ENCODE results near the gene SCUBE3. TPM values are rescaled to one million over a fixed set of nuclear protein-coding genes. Genes with fewer than 3 reads are reported as not detected.
A peak's percentile ranks its signal among the peaks of the same experiment; 100 is the strongest.

SCUBE3 gene
- total RNA-seq, 2 experiments from 2014 or later, result not detected

- Mint-ChIP-seq H3K27ac (no peak overlapping the region), H3K27me3 (peaks cover 13% of the 10 kb centered on the region), H3K4me1 (ENCODE audit: low read depth) (no peaks in the 10 kb centered on the region), H3K36me3 (ENCODE audit: low read depth) (no peaks in the 10 kb centered on the region), H3K4me3 (no peak overlapping the region), H3K9me3 (no peaks in the 10 kb centered on the region)
- Histone ChIP-seq H3K4me1 (ENCODE audit: insufficient read depth, low read length) (peaks cover 9% of the 10 kb centered on the region), H3K27ac (ENCODE audit: low read depth in 1 of 2, low read length in 2 of 2) (no peak overlapping the region), H3K4me3 (ENCODE audit: low read length) (no peak overlapping the region), H3K9me3 (ENCODE audit: control insufficient read depth in 1 of 2, insufficient read depth in 1 of 2, low read length in 2 of 2) (peaks cover 0 to 6% of the 10 kb centered on the region in 2 experiments), H3K36me3 (ENCODE audit: insufficient read depth, low read length) (no peaks in the 10 kb centered on the region), H3K27me3 (ENCODE audit: control insufficient read depth in 1 of 2, insufficient read depth in 2 of 2, low read length in 2 of 2) (no peaks in the 10 kb centered on the region)
- CTCF ChIA-PET, result no interaction called here
- POLR2A ChIA-PET, result no interaction called here
- intact Hi-C loops (cut with DNase I, micrococcal nuclease), result no loop called here
- no peak for TF ChIP-seq CTCF (IDR thresholded peaks at IDR 0.05)
- DNase-seq (no peak), ATAC-seq (ENCODE audit: poor library complexity) (no peak)
These were observed 42.9 kb upstream of the SCUBE3 start for GRCh38 chr6:35170891-35171290.

- Histone ChIP-seq H3K27ac (ENCODE audit: low read depth in 1 of 2, low read length in 2 of 2) (no peak overlapping the region), H3K4me1 (ENCODE audit: insufficient read depth, low read length) (peaks cover 9% of the 10 kb centered on the region), H3K36me3 (ENCODE audit: insufficient read depth, low read length) (no peaks in the 10 kb centered on the region), H3K27me3 (ENCODE audit: control insufficient read depth in 1 of 2, insufficient read depth in 2 of 2, low read length in 2 of 2) (no peaks in the 10 kb centered on the region), H3K9me3 (ENCODE audit: control insufficient read depth in 1 of 2, insufficient read depth in 1 of 2, low read length in 2 of 2) (peaks cover 0 to 6% of the 10 kb centered on the region in 2 experiments), H3K4me3 (ENCODE audit: low read length) (no peak overlapping the region)
- Mint-ChIP-seq H3K4me3 (no peak overlapping the region), H3K4me1 (ENCODE audit: low read depth) (no peaks in the 10 kb centered on the region), H3K9me3 (no peaks in the 10 kb centered on the region), H3K36me3 (ENCODE audit: low read depth) (no peaks in the 10 kb centered on the region), H3K27ac (no peak overlapping the region), H3K27me3 (peaks cover 7% of the 10 kb centered on the region)
- CTCF ChIA-PET, result no interaction called here
- TF ChIP-seq CTCF (IDR thresholded peaks at IDR 0.05), result no peak
- DNase-seq, result no peak
- no peak for ATAC-seq (ENCODE audit: poor library complexity)
- POLR2A ChIA-PET, result no interaction called here
- intact Hi-C loops (cut with DNase I, micrococcal nuclease), result no loop called here
These were observed 40.7 kb upstream of the SCUBE3 start for GRCh38 chr6:35173044-35173426.

GRCh38 chr6:35173427-35174087, 40.2 kb upstream of the SCUBE3 start:
- ATAC-seq (ENCODE audit: poor library complexity), result peak; percentile 49
- H3K4me3 Mint-ChIP-seq, result no peak overlapping the region
- DNase-seq, result peak in 2 of 14 experiments; percentile 1 to 40
- Histone ChIP-seq H3K4me3 (ENCODE audit: low read length) (no peak overlapping the region), H3K9me3 (ENCODE audit: control insufficient read depth in 1 of 2, insufficient read depth in 1 of 2, low read length in 2 of 2) (peaks cover 0 to 6% of the 10 kb centered on the region in 2 experiments), H3K4me1 (ENCODE audit: insufficient read depth, low read length) (peaks cover 9% of the 10 kb centered on the region), H3K36me3 (ENCODE audit: insufficient read depth, low read length) (no peaks in the 10 kb centered on the region), H3K27ac (ENCODE audit: low read depth in 1 of 2, low read length in 2 of 2) (no peak overlapping the region), H3K27me3 (ENCODE audit: control insufficient read depth in 1 of 2, insufficient read depth in 2 of 2, low read length in 2 of 2) (no peaks in the 10 kb centered on the region)
- no peaks in the 10 kb centered on the region for H3K9me3 Mint-ChIP-seq
- CTCF ChIA-PET, result no interaction called here
- no peaks in the 10 kb centered on the region for H3K4me1 Mint-ChIP-seq (ENCODE audit: low read depth)
- peaks cover 4% of the 10 kb centered on the region for H3K27me3 Mint-ChIP-seq
- intact Hi-C loops (cut with DNase I, micrococcal nuclease), result no loop called here
- no peak for TF ChIP-seq CTCF (IDR thresholded peaks at IDR 0.05)
- H3K36me3 Mint-ChIP-seq (ENCODE audit: low read depth), result no peaks in the 10 kb centered on the region
- no peak overlapping the region for H3K27ac Mint-ChIP-seq
- POLR2A ChIA-PET, result no interaction called here

Measured in CD4-positive, alpha-beta T cell (primary cell).